GM06990 (cell line): Measurements from ENCODE around the gene ATMIN.

ENCODE experiments used
- DNase-seq: peaks from one replicate; pipeline ENCODE4 v3.0.0-alpha.2; 2011; ENCODE audit not compliant: insufficient read length; ENCODE audit errors: extremely low read depth
- H3K27me3 ChIP-seq: replicated peaks from 2 replicates; pipeline ENCODE4 v1.6.0; 2011; ENCODE audit warnings: low read length; ENCODE audit not compliant: control insufficient read depth, insufficient read depth
- H3K36me3 ChIP-seq: 2 replicates; pipeline ENCODE4 v1.5.1; 2011; ENCODE audit warnings: low read length; ENCODE audit not compliant: control insufficient read depth, insufficient read depth
- H3K4me3 ChIP-seq: replicated peaks from 2 replicates; pipeline ENCODE4 v1.5.1; 2011; ENCODE audit warnings: low read depth, mild to moderate bottlenecking, control low read depth, low read length
- CTCF ChIP-seq: IDR thresholded peaks from 2 replicates; pipeline ENCODE4 v1.5.1; 2011; ENCODE audit warnings: low read length, control low read depth, mild to moderate bottlenecking, inconsistent platforms; ENCODE audit not compliant: insufficient read depth, poor library complexity, severe bottlenecking

The ATMIN gene

DNA sequence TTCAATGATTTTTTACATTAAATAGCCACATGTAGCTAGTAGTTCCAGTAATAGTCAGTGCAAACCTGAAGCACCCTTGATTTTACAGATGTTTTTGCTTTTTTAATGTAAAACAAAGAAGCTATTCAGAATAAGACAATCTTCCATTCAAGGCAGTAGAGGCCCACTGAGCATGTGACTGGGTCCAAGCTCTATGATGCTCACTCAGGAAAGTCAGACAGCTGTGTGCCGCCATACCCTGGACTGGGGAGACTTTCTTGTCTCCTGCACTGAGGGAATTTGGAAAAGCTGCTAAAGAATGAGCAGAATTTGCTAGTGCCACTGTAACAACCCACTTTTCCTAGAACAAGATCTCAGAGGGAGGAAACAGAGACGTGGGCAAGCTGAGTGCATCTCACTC is 17.1 kb upstream of the ATMIN start:
- no peak overlapping the region for H3K4me3 ChIP-seq
- no peak for TF ChIP-seq CTCF
- peaks cover 8% of the 10 kb centered on the region for H3K36me3 ChIP-seq
- DNase-seq, result no peak
- H3K27me3 ChIP-seq, result no peaks in the 10 kb centered on the region

DNA sequence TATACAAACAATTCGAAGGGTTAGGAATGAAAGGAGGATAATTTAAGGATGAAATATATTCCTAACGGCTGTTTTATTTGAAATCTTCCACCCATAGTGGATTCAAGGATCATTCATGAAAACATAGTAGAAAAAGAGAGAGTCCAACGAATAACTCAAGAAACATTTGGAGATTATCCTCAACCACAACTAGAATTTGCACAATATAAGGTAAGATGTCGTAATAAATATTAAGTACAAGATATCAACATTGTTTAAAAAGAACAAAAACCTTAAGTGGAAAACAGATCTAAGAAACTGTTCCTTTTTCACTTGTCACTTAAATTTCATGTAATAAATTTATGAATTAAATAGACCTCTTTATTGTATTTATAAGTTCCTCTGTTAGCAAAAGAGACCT is 9.2 kb upstream of the ATMIN start:
- Histone ChIP-seq H3K4me3 (no peak overlapping the region), H3K27me3 (no peaks in the 10 kb centered on the region), H3K36me3 (peaks cover 6% of the 10 kb centered on the region)
- TF ChIP-seq CTCF, result no peak
- no peak for DNase-seq

GRCh38 chr16:81029930-81030604 is 5.6 kb upstream of the ATMIN start:
- TF ChIP-seq CTCF, result no peak
- no peak overlapping the region for H3K4me3 ChIP-seq
- no peak for DNase-seq
- H3K36me3 ChIP-seq, result peaks cover 6% of the 10 kb centered on the region
- no peaks in the 10 kb centered on the region for H3K27me3 ChIP-seq

DNA sequence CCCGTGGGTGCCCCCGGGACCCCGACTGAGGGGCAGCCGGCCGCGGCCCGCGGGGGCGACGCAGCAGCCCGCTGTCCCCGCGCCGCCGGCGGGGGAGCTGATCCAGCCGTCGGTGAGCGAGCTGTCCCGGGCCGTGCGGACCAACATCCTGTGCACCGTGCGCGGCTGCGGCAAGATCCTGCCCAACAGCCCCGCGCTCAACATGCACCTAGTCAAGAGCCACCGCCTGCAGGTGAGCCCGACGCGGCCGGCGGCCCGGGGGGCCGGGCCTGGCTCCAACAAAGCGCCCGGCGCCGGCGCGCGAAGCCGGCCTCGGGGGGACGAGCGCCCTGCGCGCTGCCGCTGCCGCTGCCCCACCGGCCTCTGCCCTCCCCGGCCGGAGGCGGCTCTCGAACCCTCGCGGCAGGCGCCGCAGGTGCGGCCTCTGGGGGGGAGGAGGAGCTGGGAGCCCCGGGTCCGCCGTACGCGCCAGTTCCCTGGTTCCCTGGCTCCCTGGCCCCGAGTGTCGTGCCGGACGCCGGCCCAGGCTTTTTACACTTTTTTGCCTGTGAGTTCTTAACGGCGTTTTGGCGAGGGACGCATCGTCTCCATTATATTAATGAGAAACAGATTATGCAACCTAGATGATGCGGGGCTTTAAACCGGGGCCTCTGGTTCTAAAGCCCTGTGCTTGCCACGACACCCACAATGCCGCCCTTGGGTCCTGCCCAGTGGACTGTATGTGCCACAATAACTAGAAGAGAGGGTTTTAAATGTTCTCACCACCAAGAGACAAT is 521 bp downstream of the ATMIN start:
- DNase-seq, result peak; percentile 68
- Histone ChIP-seq H3K27me3 (no peaks in the 10 kb centered on the region), H3K36me3 (peaks cover 2% of the 10 kb centered on the region), H3K4me3 (peak overlapping the region; percentile 76)
- TF ChIP-seq CTCF, result no peak

DNA sequence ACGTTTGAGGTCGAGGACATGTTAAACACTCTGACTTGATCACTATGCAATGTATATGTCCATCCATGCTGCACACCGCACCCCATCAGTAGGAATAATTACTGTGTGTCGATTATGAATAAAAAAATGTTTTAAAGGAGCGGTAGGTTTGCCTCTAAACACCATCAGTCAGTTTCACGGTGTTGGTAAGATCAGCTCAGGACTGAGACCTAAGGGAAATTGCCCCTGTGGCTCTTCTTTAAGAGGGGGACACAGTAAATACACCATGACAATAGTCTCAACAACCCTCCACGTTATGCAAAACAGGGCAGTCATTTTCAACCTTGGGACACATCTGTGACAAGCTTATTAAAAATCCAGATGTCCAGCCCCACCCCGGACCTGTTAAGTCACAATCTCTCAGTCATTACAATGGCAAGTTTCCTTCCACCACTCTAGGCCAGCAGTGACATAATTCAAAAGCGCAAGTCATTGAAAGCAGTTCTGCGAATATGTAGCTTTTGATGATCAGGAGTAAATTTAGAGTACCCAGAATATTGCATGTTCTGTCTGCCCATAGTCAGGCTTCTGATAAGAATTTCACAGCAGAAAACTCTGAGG is 1.2 kb downstream of the ATMIN start:
- DNase-seq, result no peak
- no peaks in the 10 kb centered on the region for H3K27me3 ChIP-seq
- TF ChIP-seq CTCF, result no peak
- H3K4me3 ChIP-seq, result peak overlapping the region; percentile 76
- peaks cover 6% of the 10 kb centered on the region for H3K36me3 ChIP-seq
